ENCODE results near the gene OR1M1. TPM values are rescaled to one million over a fixed set of nuclear protein-coding genes. Genes with fewer than 3 reads are reported as not detected.

OR1M1 gene, protein sequence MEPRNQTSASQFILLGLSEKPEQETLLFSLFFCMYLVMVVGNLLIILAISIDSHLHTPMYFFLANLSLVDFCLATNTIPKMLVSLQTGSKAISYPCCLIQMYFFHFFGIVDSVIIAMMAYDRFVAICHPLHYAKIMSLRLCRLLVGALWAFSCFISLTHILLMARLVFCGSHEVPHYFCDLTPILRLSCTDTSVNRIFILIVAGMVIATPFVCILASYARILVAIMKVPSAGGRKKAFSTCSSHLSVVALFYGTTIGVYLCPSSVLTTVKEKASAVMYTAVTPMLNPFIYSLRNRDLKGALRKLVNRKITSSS
- not detected for total RNA-seq

GRCh38 chr19:9086761-9087160 is at the start of gene OR1M1:
TSS of gene OR1M1 (plus strand) at chr19:9087061. CDS start at chr19:9093245, 6,184 bp downstream.
- Histone ChIP-seq H3K9me3 (no peaks in the 10 kb centered on the region), H3K27me3 (no peaks in the 10 kb centered on the region), H3K4me1 (no peaks in the 10 kb centered on the region), H3K36me3 (no peaks in the 10 kb centered on the region), H3K27ac (no peak within 1 kb of the TSS), H3K4me3 (no peak within 1 kb of the TSS)
- no peak for DNase-seq (ENCODE audit: low spot score)
- TF ChIP-seq, protein P1, sequence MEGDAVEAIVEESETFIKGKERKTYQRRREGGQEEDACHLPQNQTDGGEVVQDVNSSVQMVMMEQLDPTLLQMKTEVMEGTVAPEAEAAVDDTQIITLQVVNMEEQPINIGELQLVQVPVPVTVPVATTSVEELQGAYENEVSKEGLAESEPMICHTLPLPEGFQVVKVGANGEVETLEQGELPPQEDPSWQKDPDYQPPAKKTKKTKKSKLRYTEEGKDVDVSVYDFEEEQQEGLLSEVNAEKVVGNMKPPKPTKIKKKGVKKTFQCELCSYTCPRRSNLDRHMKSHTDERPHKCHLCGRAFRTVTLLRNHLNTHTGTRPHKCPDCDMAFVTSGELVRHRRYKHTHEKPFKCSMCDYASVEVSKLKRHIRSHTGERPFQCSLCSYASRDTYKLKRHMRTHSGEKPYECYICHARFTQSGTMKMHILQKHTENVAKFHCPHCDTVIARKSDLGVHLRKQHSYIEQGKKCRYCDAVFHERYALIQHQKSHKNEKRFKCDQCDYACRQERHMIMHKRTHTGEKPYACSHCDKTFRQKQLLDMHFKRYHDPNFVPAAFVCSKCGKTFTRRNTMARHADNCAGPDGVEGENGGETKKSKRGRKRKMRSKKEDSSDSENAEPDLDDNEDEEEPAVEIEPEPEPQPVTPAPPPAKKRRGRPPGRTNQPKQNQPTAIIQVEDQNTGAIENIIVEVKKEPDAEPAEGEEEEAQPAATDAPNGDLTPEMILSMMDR (IDR thresholded peaks at IDR 0.05): no peak

GRCh38 chr19:9037400-9038062 is 49.3 kb upstream of the OR1M1 start:
- Histone ChIP-seq H3K36me3 (no peaks in the 10 kb centered on the region), H3K4me3 (no peak overlapping the region), H3K27ac (no peak overlapping the region), H3K4me1 (no peaks in the 10 kb centered on the region), H3K27me3 (no peaks in the 10 kb centered on the region), H3K9me3 (no peaks in the 10 kb centered on the region)
- TF ChIP-seq, protein P1 (IDR thresholded peaks at IDR 0.05): no peak
- no peak for DNase-seq (ENCODE audit: low spot score)

GRCh38 chr19:9039728-9040127 is 47.1 kb upstream of the OR1M1 start:
- no peaks in the 10 kb centered on the region for H3K27me3 ChIP-seq
- TF ChIP-seq, protein P1 (IDR thresholded peaks at IDR 0.05): no peak
- DNase-seq (ENCODE audit: low spot score): no peak
- H3K4me3 ChIP-seq: no peak overlapping the region
- H3K4me1 ChIP-seq: no peaks in the 10 kb centered on the region
- no peak overlapping the region for H3K27ac ChIP-seq
- no peaks in the 10 kb centered on the region for H3K36me3 ChIP-seq
- no peaks in the 10 kb centered on the region for H3K9me3 ChIP-seq

- TF ChIP-seq, protein P1 (IDR thresholded peaks at IDR 0.05): no peak
- no peaks in the 10 kb centered on the region for H3K4me1 ChIP-seq
- no peak overlapping the region for H3K27ac ChIP-seq
- no peaks in the 10 kb centered on the region for H3K9me3 ChIP-seq
- H3K27me3 ChIP-seq: no peaks in the 10 kb centered on the region
- H3K4me3 ChIP-seq: no peak overlapping the region
- no peaks in the 10 kb centered on the region for H3K36me3 ChIP-seq
- no peak for DNase-seq (ENCODE audit: low spot score)
Observed at GRCh38 chr19:9040131-9040530, 46.7 kb upstream of the OR1M1 start.

DNA sequence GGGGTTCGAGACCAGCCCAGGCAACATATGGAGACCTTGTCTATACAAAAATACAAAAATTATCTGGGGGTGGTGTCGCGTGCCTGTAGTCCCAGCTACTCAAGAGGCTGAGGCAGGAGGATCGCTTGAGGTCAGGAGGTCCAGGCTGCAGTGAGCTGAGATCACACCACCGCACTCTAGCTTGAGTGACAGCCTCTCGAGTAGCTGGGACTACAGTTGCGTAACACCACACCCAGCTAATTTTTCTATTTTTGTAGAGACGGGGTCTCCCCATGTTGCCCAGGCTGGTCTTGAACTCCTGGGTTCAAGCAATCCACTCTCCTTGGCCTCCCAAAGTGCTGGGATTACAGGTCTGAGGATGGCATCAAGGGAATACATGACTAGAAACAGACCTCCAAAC is 45.8 kb upstream of the OR1M1 start:
- no peaks in the 10 kb centered on the region for H3K4me1 ChIP-seq
- no peak overlapping the region for H3K27ac ChIP-seq
- DNase-seq (ENCODE audit: low spot score): no peak
- no peaks in the 10 kb centered on the region for H3K27me3 ChIP-seq
- no peaks in the 10 kb centered on the region for H3K9me3 ChIP-seq
- no peaks in the 10 kb centered on the region for H3K36me3 ChIP-seq
- TF ChIP-seq, protein P1 (IDR thresholded peaks at IDR 0.05): no peak
- no peak overlapping the region for H3K4me3 ChIP-seq
